HCT116 (cell line): ENCODE measurements around the gene GOLIM4. TPM values are rescaled to one million over a fixed set of nuclear protein-coding genes. Genes with fewer than 3 reads are reported as not detected.

Experiments
- ATAC-seq: fragments of 200-7000 bp; cut with Tn5 transposase; 2 replicates; pipeline ENCODE4 v1.9.1; 2020; ENCODE audit warnings: mild to moderate bottlenecking, moderate library complexity
- BruUV-seq: library from RNA; stranded (reverse); fragments of 400-500 nt; replicated peaks from 2 replicates; lab custom pipeline; 2021; lab: Mats Ljungman, UMichigan
- CTCF ChIA-PET: fragments of 300-600 bp; sonication (Branson Sonifier 250); formaldehyde crosslinking; loops from one replicate; lab custom pipeline; 2021; ENCODE audit warnings: antibody characterized with exemption; lab: Charles Lee
- POLR2A ChIA-PET: fragments of 300-600, 350-600 bp; sonication (Branson Sonifier 250); formaldehyde crosslinking; loops from one replicate; lab custom pipeline; 2021; ENCODE audit warnings: antibody characterized with exemption; lab: Charles Lee
- RAD21 ChIA-PET, 2 experiments: fragments of 300-600 bp; sonication (Branson Sonifier 250); formaldehyde crosslinking; loops; one replicate each; lab custom pipeline; 2023; ENCODE audit warnings: low total read pairs in 2 of 2; ENCODE audit not compliant: uncharacterized antibody in 2 of 2, unreplicated experiment in 2 of 2, low non-redundant PET in 1 of 2; lab: Charles Lee
- DNase-seq: peaks from one replicate; pipeline ENCODE4 v3.0.0-alpha.2; 2010; ENCODE audit warnings: low read depth, low spot score
- H2AFZ ChIP-seq: fragments of 200-600 bp; shearing (Covaris generic), sonication (generic); 2 replicates; pipeline ENCODE4 v1.6.1; 2017; ENCODE audit warnings: low read depth, mixed run types, mixed read lengths, antibody characterized with exemption, low read length; ENCODE audit not compliant: poor library complexity, severe bottlenecking
- H3K27ac ChIP-seq: 2 replicates; pipeline ENCODE4 v1.5.1; 2012; ENCODE audit warnings: low read depth, low read length
- H3K27me3 ChIP-seq: fragments of 200-600 bp; sonication (generic); 2 replicates; pipeline ENCODE4 v1.6.1; 2016; ENCODE audit warnings: mixed run types, low read length, mixed read lengths; ENCODE audit not compliant: insufficient read depth
- H3K36me3 ChIP-seq, 2 experiments: fragments of 200-500 bp in 1 of 2; fragments of 200-600 bp in 1 of 2; sonication (Bioruptor generic) in 1 of 2; sonication (generic) in 1 of 2; 2 replicates each; pipeline versions ENCODE4 v1.5.1 to v1.6.1; 2014 to 2016; ENCODE audit warnings: low read length in 2 of 2, inconsistent platforms in 1 of 2, mixed read lengths in 1 of 2, mixed run types in 1 of 2; ENCODE audit not compliant: insufficient read depth in 2 of 2, control insufficient read depth in 1 of 2
- H3K4me1 ChIP-seq, 2 experiments: fragments of 200-600 bp in 1 of 2; sonication (generic) in 1 of 2; 2 replicates each; pipeline versions ENCODE4 v1.5.1 to v1.6.1; 2012 to 2017; ENCODE audit warnings: low read length in 2 of 2, inconsistent platforms in 1 of 2, mild to moderate bottlenecking in 1 of 2, mixed read lengths in 1 of 2, mixed run types in 1 of 2, moderate library complexity in 1 of 2; ENCODE audit not compliant: insufficient read depth in 2 of 2, control insufficient read depth in 1 of 2
- H3K4me2 ChIP-seq: fragments of 200-600 bp; sonication (generic); 2 replicates; pipeline ENCODE4 v1.6.1; 2017; ENCODE audit warnings: mixed run types, low read length, mixed read lengths
- H3K4me3 ChIP-seq, 2 experiments: fragments of 200-600 bp in 1 of 2; sonication (generic) in 1 of 2; replicated peaks in 1 of 2; 2 replicates each; pipeline ENCODE4 v1.5.1; 2011 to 2016; ENCODE audit warnings: low read length in 2 of 2, control low read depth in 1 of 2, low read depth in 1 of 2, mild to moderate bottlenecking in 1 of 2, mixed read lengths in 1 of 2, mixed run types in 1 of 2
- H3K79me2 ChIP-seq: fragments of 200-600 bp; sonication (generic); 2 replicates; pipeline ENCODE4 v1.6.1; 2017; ENCODE audit warnings: mild to moderate bottlenecking, mixed run types, low read length, moderate library complexity, mixed read lengths; ENCODE audit not compliant: insufficient read depth
- H3K9ac ChIP-seq: fragments of 200-600 bp; sonication (generic); 2 replicates; pipeline ENCODE4 v1.6.1; 2016; ENCODE audit warnings: low read length, mixed read lengths
- H3K9me2 ChIP-seq: fragments of 200-600 bp; sonication (generic), shearing (Covaris generic); 2 replicates; pipeline ENCODE4 v1.6.1; 2017; ENCODE audit warnings: mixed run types, mild to moderate bottlenecking, moderate library complexity; ENCODE audit not compliant: insufficient read depth
- H3K9me3 ChIP-seq, 2 experiments: fragments of 200-500 bp in 1 of 2; fragments of 200-600 bp in 1 of 2; sonication (Bioruptor generic) in 1 of 2; sonication (generic) in 1 of 2; 2 replicates each; pipeline ENCODE4 v1.6.1; 2014 to 2017; ENCODE audit warnings: low read length in 2 of 2, mixed read lengths in 2 of 2, inconsistent platforms in 1 of 2, low read depth in 1 of 2, mild to moderate bottlenecking in 1 of 2, mixed run types in 1 of 2, moderate library complexity in 1 of 2; ENCODE audit not compliant: control insufficient read depth in 1 of 2, insufficient read depth in 1 of 2
- H4K20me1 ChIP-seq: fragments of 200-600 bp; sonication (generic), shearing (Covaris generic); 2 replicates; pipeline ENCODE4 v1.6.1; 2017; ENCODE audit warnings: mixed run types, mild to moderate bottlenecking, moderate library complexity; ENCODE audit not compliant: insufficient read depth
- CBX3 ChIP-seq: IDR thresholded peaks from 2 replicates; pipeline ENCODE4 v1.6.1; 2012; ENCODE audit warnings: low read depth
- CEBPB ChIP-seq: IDR thresholded peaks from 2 replicates; pipeline ENCODE4 v1.6.1; 2012; ENCODE audit warnings: low read depth
- EGR1 ChIP-seq: IDR thresholded peaks from 2 replicates; pipeline ENCODE4 v1.6.1; 2012; ENCODE audit warnings: low read depth
- EZH2 ChIP-seq: fragments of 200-600 bp; sonication (generic); IDR thresholded peaks from 2 replicates; pipeline ENCODE4 v1.6.1; 2017; ENCODE audit warnings: antibody characterized with exemption, mixed run types
- FOSL1 ChIP-seq: IDR thresholded peaks from 2 replicates; pipeline ENCODE4 v1.6.1; 2012; ENCODE audit warnings: low read depth
- JUND ChIP-seq: IDR thresholded peaks from 2 replicates; pipeline ENCODE4 v1.6.1; 2012
- POLR2A ChIP-seq: IDR thresholded peaks from 2 replicates; pipeline ENCODE4 v1.7.0; 2011; ENCODE audit warnings: borderline replicate concordance; ENCODE audit not compliant: insufficient read depth, insufficient read length; ENCODE audit errors: extremely low read depth
- POLR2AphosphoS5 ChIP-seq: IDR thresholded peaks from 2 replicates; pipeline ENCODE4 v1.6.1; 2011; ENCODE audit warnings: mild to moderate bottlenecking, low read depth, low read length, moderate library complexity
- RAD21 ChIP-seq: IDR thresholded peaks from 2 replicates; pipeline ENCODE4 v1.6.1; 2012; ENCODE audit warnings: low read depth, mild to moderate bottlenecking
- SP1 ChIP-seq: IDR thresholded peaks from 2 replicates; pipeline ENCODE4 v1.6.1; 2012; ENCODE audit warnings: low read depth
- SRF ChIP-seq: IDR thresholded peaks from 2 replicates; pipeline ENCODE4 v1.6.1; 2012; ENCODE audit warnings: low read depth
- TCF7L2 ChIP-seq: IDR thresholded peaks from 2 replicates; pipeline ENCODE4 v1.7.0; 2011; ENCODE audit warnings: borderline replicate concordance, inconsistent platforms; ENCODE audit not compliant: insufficient read depth, insufficient read length; ENCODE audit errors: extremely low read depth
- YY1 ChIP-seq: IDR thresholded peaks from 2 replicates; pipeline ENCODE4 v1.6.1; 2011; ENCODE audit warnings: low read length, low read depth, moderate library complexity, mild to moderate bottlenecking; ENCODE audit not compliant: insufficient replicate concordance; ENCODE audit errors: extremely low read depth
- intact Hi-C: fragments of 100-400 bp; cut with micrococcal nuclease; formaldehyde crosslinking; loops from 2 replicates; pipeline ENCODE4 v1.10.0; 2022
- total RNA-seq: library from RNA; stranded (reverse); gene quantifications from one replicate; pipeline ENCODE4 v1.2.1, GENCODE V29; 2021; ENCODE audit not compliant: unreplicated experiment
- TF ChIP-seq, protein P1 (sequence below): IDR thresholded peaks from 2 replicates; pipeline ENCODE4 v1.6.1; 2012
- TF ChIP-seq, protein P2 (sequence below): IDR thresholded peaks from 2 replicates; pipeline ENCODE4 v1.6.1; 2012; ENCODE audit warnings: low read depth

The GOLIM4 gene
- total RNA-seq, 1 experiment from 2014 or later = 10.6 TPM

DNA sequence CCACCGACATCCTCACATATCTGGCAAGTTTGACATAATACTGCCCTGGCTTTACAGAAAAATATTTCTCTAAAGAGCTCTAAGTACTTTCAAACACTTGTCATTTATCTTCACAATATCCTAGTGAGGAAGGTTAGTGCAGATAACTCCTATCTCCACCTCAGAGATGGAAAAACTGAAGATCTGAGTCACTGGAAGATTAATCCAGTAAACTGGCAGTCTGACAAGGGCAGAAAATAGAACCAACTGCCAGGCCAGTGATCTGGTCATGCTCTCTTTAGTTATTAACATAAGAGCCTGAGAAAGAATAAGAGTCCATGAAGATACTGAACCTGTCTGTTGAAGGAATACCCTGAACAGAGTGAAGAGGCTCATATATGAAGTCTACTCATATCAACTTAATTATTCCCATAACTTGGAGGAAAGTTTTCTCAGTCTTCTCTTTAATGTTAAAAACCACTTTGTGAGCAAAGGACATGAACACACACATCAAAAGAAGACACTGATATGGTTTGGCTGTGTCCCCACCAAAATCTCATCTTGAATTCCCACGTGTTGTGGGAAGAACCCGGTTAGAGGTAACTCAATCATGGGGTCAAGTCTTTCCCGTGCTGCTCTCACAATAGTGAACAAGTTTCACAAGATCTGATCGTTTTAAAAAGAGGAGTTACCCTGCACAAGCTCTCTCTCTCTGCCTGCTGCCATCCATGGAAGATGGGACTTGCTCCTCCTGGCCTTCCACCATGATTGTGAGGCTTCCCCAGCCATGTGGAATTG is 61.4 kb downstream of the GOLIM4 start:
- H3K27me3 ChIP-seq = no peaks in the 10 kb centered on the region
- DNase-seq = no peak
- POLR2A ChIA-PET = no interaction called here
- intact Hi-C loops = no loop called here
- H3K79me2 ChIP-seq = no peaks in the 10 kb centered on the region
- no peaks in the 10 kb centered on the region for H4K20me1 ChIP-seq
- BruUV-seq = no TSS peak
- H3K36me3 ChIP-seq = no peaks in the 10 kb centered on the region
- H3K9ac ChIP-seq = no peak overlapping the region
- no peaks in the 10 kb centered on the region for H3K9me2 ChIP-seq
- H3K4me2 ChIP-seq = peak overlapping the region; percentile 31
- no peak overlapping the region for H3K4me3 ChIP-seq
- RAD21 ChIA-PET = no interaction called here
- no peaks in the 10 kb centered on the region for H3K9me3 ChIP-seq
- no peak for ATAC-seq
- no peak overlapping the region for H3K27ac ChIP-seq
- H2AFZ ChIP-seq = no peak overlapping the region
- CTCF ChIA-PET = no interaction called here
- peaks cover 2 to 12% of the 10 kb centered on the region in 2 experiments; a peak in 2 of 4 replicates for H3K4me1 ChIP-seq
- TF ChIP-seq CBX3 (peak; percentile 37; the same call in 1 of the 2 replicates), SP1 (peak; percentile 45; the same call in 1 of the 2 replicates), POLR2AphosphoS5 (peak; percentile 25; the same call in 1 of the 2 replicates), CEBPB (no peak), EZH2 (no peak), FOSL1 (peak; percentile 30; the same call in 1 of the 2 replicates), JUND (peak; percentile 40; the same call in 1 of the 2 replicates), SRF (peak; percentile 25; the same call in 1 of the 2 replicates)

DNA sequence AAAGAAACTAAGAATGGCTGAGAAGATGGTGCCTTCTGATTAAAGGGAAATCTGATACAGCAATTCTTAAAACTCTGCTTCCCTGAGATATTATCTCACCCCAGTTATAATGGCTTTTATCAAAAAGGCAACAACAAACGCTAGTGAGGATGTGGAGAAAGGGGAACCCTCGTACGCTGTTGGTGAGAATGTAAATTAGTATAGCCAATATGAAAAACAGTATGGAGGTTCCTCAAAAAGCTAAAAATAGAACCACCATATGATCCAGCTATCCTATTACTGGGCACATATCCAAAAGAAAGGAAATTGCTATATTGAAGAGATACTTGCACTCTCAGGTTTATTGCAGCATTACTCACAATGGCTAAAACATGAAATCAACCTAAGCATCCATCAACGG is 65.1 kb downstream of the GOLIM4 start:
- ChIA-PET CTCF (no interaction called here), RAD21 (no interaction called here), POLR2A (no interaction called here)
- Histone ChIP-seq H3K79me2 (no peaks in the 10 kb centered on the region), H3K9me3 (no peaks in the 10 kb centered on the region), H3K27ac (no peak overlapping the region), H3K36me3 (no peaks in the 10 kb centered on the region), H3K4me3 (no peak overlapping the region), H3K9ac (no peak overlapping the region), H2AFZ (no peak overlapping the region), H3K4me1 (peaks cover 2 to 16% of the 10 kb centered on the region in 2 experiments; a peak in 2 of 4 replicates), H4K20me1 (no peaks in the 10 kb centered on the region), H3K9me2 (no peaks in the 10 kb centered on the region), H3K27me3 (no peaks in the 10 kb centered on the region), H3K4me2 (no peak overlapping the region)
- BruUV-seq = no TSS peak
- DNase-seq = no peak
- no peak for ATAC-seq
- intact Hi-C loops = no loop called here
- TF ChIP-seq SP1 (no peak), JUND (no peak), CBX3 (no peak), SRF (no peak), EGR1 (no peak), RAD21 (no peak), TCF7L2 (no peak), POLR2A (no peak), YY1 (no peak)
- TF ChIP-seq, protein P1, sequence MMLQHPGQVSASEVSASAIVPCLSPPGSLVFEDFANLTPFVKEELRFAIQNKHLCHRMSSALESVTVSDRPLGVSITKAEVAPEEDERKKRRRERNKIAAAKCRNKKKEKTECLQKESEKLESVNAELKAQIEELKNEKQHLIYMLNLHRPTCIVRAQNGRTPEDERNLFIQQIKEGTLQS = no peak
- TF ChIP-seq, protein P2, sequence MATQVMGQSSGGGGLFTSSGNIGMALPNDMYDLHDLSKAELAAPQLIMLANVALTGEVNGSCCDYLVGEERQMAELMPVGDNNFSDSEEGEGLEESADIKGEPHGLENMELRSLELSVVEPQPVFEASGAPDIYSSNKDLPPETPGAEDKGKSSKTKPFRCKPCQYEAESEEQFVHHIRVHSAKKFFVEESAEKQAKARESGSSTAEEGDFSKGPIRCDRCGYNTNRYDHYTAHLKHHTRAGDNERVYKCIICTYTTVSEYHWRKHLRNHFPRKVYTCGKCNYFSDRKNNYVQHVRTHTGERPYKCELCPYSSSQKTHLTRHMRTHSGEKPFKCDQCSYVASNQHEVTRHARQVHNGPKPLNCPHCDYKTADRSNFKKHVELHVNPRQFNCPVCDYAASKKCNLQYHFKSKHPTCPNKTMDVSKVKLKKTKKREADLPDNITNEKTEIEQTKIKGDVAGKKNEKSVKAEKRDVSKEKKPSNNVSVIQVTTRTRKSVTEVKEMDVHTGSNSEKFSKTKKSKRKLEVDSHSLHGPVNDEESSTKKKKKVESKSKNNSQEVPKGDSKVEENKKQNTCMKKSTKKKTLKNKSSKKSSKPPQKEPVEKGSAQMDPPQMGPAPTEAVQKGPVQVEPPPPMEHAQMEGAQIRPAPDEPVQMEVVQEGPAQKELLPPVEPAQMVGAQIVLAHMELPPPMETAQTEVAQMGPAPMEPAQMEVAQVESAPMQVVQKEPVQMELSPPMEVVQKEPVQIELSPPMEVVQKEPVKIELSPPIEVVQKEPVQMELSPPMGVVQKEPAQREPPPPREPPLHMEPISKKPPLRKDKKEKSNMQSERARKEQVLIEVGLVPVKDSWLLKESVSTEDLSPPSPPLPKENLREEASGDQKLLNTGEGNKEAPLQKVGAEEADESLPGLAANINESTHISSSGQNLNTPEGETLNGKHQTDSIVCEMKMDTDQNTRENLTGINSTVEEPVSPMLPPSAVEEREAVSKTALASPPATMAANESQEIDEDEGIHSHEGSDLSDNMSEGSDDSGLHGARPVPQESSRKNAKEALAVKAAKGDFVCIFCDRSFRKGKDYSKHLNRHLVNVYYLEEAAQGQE = no peak
